HG02763 (cell line): ENCODE measurements around the gene ESRRA.

Experiments
- ATAC-seq: cut with Tn5 transposase; IDR thresholded peaks from one replicate; pipeline ENCODE4 v1.9.1; 2021; ENCODE audit warnings: mild to moderate bottlenecking, moderate library complexity; ENCODE audit not compliant: unreplicated experiment

ESRRA gene

DNA sequence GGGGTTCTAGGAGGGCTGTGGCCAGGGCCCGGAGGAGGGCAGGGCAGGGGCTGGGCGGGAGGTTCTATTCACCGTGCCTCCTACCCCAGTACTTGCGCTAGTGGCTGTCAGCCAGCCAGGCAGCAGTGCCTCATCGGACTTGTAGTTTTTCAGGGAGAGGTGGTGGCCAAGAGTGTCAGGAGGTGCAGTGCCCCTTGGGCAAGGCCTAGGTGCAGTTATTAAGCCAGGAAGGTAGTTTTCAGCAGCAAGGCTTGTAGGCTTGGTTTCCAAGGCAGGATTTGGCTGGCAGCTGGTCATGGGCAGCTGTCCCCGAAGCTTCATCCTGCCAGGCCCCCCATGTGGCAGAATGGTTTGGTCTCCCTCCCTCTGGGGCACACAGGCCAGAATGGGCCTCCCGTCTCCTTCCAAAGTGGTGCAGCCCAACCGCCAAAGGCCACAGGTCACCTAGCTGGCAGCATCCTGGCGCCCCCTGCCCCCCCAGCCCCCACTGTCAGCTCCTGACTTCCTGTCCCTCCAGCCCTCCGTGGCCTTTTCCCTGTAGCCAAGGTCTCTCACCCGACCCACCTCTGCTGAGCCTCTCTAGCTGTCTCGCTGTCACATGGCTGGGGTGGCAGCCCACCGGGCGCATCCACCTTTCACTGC lies 43.2 kb downstream of the ESRRA start:
- no peak for ATAC-seq

DNA sequence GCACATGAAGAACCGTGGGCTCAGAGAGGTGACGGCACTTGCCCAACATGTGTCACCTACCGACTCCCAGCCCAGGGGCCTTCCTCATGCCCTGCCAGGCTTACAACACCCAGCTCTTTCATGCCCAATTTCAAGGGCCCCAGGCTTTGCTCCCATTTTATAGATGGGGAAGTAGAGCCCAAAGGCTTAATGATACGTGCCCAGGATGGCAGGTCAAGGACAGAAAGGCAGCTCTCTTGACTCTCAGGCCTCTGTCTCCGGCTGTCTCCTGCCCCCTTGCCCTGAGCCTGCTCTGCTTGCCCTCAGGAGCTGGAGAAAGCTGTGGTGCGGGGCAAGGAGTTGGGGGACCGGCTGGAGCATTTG lies 43.7 kb downstream of the ESRRA start:
- no peak for ATAC-seq

- no peak for ATAC-seq
Measured at GRCh38 chr11:64349404-64349803, 44.1 kb downstream of the ESRRA start.

DNA sequence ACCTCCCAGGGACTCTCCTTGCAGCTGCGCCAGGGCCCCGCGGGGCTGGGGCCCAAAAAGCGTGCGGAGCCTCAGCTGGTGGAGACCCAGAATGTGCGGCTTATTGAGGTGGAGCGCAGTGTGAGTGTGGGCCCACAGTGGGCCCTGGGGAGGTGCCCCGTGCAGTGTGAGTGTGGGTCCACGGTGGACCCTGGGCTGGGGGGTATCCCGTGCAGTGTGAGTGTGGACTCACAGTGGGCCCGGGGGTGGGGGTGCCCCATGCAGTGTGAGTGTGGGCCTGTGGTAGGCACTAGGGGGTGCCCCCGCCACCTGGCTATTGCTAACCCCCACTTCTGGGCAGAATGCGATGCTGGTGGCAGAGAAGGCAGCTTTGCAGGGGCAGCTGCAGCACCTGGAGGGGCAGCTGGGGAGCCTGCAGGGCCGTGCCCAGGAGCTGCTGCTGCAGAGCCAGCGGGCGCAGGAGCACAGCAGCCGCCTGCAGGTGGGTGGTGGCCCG lies 45.9 kb downstream of the ESRRA start:
- no peak for ATAC-seq

- no peak for ATAC-seq
Measured at GRCh38 chr11:64352099-64352994, 47.0 kb downstream of the ESRRA start.

- no peak for ATAC-seq
Measured at GRCh38 chr11:64352995-64353714, 47.8 kb downstream of the ESRRA start.

DNA sequence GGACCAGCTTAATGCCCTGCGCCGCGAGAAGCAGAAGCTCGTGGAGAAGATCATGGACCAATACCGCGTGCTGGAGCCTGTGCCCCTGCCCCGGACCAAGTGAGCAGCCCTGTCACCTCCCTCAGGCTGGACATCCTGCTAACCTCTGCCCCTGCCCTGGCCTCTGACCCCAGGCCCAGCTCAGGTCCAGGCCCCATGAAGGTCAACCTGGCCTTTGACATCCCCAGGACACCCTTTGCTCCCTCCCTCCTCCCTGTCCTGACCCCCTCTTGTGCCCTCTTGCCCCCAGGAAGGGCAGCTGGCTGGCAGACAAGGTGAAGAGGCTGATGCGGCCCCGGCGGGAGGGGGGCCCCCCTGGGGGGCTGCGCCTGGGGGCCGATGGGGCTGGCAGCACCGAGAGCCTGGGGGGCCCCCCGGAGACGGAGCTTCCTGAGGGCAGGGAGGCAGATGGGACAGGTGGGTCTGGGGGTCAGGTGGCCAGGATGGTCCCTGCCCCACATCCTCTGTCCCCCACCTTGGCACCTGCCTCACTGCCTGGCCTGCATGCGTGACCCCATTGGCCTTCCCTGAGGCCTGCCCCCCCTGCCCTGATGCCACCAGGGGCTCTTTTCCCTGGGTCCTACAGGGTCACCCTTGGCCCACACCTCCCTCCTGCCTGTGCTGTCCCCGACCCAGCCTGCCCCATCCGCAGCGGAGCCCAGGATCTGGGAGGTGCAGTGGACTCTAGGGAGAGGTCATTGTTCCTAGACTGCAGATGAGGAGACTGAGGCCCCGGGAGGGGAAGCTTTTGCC lies 48.6 kb downstream of the ESRRA start:
- ATAC-seq: no peak

DNA sequence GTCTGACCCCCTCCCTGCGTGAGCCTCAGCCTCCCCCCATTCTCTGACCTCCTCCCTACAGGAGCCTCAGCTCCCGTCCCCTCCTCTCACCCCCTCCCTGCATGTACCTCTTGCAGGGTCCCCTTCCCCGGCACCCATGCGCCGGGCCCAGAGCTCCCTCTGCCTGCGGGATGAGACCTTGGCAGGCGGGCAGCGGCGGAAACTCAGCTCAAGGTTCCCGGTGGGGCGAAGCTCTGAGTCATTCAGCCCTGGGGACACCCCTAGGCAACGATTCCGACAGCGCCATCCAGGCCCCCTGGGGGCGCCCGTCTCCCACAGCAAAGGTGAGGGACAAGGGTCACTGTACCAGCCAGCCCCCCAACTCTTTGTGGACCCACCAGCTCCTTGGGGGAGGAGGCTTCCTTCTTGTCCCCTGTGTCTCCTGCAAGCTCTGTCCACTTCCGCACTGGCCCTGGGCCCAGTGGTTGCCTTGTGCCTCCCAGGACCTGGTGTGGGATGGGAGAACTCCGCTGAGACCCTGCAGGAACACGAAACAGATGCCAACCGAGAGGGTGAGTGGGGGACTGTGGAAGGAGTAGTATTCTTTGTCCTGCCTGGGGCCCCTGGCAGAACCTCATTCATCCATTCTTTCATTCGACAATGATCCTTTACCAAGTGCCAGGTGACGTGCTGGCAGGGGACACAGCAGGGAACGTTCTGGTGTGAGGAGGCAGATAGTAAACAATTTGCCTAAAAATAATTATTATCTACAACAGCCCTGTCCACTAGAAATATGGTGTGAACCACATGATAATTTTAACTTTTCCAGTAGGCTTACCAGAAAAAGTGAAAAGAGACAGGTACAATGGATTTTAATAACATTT lies 50.0 kb downstream of the ESRRA start:
- ATAC-seq: no peak

- ATAC-seq: no peak
Measured at GRCh38 chr11:64356498-64357411, 51.4 kb downstream of the ESRRA start.

- no peak for ATAC-seq
Measured at GRCh38 chr11:64357446-64357845, 52.1 kb downstream of the ESRRA start.

DNA sequence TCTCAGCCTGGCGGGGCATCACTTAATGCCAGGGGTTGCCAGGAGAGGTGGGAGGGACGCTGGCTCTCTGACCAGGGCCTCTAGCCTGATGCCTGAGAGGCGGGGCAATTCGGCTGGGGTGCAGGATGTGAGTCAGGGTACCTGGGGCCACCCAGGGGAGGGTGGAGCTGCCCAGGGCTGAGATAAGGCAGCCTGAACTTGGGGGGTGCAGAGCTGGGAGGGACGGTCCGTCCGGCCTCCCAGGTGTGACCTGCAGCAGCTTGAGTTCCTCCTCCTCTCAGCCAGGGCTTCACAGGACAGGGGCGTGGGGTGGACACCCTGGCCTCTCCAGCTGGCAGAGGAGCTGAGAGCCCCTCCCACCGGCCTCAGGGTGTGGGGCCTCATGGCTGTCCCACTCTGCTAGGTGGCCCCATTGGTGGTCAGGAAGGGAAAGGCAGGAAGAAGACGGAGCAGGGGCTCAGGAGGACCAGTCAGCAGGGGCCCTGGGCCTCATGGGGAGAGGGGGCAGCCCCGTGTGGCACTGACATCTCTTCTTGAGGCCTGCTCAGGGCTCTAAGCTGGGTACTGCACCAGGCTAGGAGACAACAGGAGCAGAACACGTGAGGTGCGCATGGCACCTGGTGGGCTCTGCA lies 52.7 kb downstream of the ESRRA start:
- no peak for ATAC-seq

- ATAC-seq: no peak
Measured at GRCh38 chr11:64358536-64358906, 53.2 kb downstream of the ESRRA start.

DNA sequence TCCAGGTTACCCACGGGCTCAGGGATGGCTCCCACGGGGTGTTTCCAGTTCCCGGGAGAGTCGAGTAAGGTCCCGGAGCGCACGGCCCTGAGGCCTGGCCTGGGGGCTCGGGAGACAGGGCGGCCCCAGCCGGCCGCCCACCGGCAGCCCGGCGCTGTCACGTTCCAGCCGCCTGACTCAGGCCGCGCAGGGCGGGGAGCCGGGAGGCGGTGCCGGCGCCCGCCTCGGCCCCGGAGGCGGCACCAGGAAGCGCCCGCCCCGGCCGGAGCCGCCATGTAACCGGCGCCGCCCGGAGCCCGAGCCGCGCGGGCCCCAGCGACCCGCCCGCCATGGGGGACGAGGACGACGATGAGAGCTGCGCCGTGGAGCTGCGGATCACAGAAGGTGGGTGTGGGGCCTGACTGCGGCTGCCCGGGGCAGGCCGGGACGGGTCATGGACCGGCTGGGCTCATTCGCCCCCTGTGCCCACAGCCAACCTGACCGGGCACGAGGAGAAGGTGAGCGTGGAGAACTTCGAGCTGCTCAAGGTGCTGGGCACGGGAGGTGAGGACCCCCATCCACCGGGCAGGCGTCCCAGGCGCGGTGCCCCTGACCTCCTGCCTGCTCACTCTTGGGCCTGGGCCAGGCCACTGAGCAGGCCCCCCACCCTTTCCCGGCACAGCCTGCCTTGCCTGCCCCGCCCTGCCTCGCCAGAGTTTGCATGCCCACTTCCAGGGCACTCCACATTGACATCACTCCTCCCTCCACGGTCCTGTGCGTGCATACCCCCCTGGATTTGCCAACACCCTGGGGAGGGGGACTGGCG lies 53.8 kb downstream of the ESRRA start, which contains the start of gene RPS6KA4:
TSS of gene RPS6KA4 (plus strand) at position 256 of the 805 bp plus-strand sequence. CDS start at position 330, 74 bp downstream.
- no peak for ATAC-seq

- ATAC-seq: no peak
Measured at GRCh38 chr11:64359712-64360445, 54.6 kb downstream of the ESRRA start.

- no peak for ATAC-seq
Measured at GRCh38 chr11:64360448-64360921, 55.2 kb downstream of the ESRRA start.

DNA sequence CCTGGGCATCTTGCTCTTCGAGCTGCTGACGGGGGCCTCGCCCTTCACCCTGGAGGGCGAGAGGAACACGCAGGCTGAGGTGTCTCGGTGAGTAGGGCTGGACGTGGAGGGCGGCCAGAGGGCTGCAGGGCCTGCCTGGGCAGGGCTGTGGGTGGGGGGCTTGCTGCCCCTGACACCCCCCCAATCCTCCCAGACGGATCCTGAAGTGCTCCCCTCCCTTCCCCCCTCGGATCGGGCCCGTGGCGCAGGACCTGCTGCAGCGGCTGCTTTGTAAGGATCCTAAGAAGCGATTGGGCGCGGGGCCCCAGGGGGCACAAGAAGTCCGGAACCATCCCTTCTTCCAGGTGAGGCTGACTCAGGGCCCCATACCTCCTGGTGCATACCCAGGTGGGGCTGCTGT lies 56.3 kb downstream of the ESRRA start:
- no peak for ATAC-seq

- ATAC-seq: no peak
Measured at GRCh38 chr11:64362339-64362738, 57.0 kb downstream of the ESRRA start.
